K562 (cell line): ENCODE measurements around the gene TUBB2A. TPM values are rescaled to one million over a fixed set of nuclear protein-coding genes. Genes with fewer than 3 reads are reported as not detected.
A peak's percentile ranks its signal among the peaks of the same experiment; 100 is the strongest.

ENCODE experiments used
- ATF1 ChIP-seq, 2 experiments: fragments of 450-650 bp in 1 of 2; IDR thresholded peaks; 2 replicates each; pipeline ENCODE4 v1.6.1; 2016; ENCODE audit warnings: missing compliant biosample characterization in 1 of 2, missing genetic modification characterization in 1 of 2
- CBFA2T2 ChIP-seq: fragments of 450-650 bp; conservative IDR thresholded peaks from 2 replicates; pipeline ENCODE4 v1.6.1; 2017; ENCODE audit warnings: mild to moderate bottlenecking
- CBFA2T3 ChIP-seq: fragments of 450-650 bp; IDR thresholded peaks from 2 replicates; pipeline ENCODE4 v1.6.1; 2017
- CBX3 ChIP-seq, 2 experiments: IDR thresholded peaks; 1 replicate in 1 of 2; 2 replicates in 1 of 2; pipeline ENCODE4 v1.6.1; 2012; ENCODE audit warnings: inconsistent platforms in 2 of 2, low read length in 2 of 2, borderline replicate concordance in 1 of 2, control low read depth in 1 of 2
- CEBPG ChIP-seq, 3 experiments: fragments of 200-800 bp in 1 of 3; sonication (Bioruptor generic) in 1 of 3; sonication (generic) in 1 of 3; formaldehyde crosslinking in 1 of 3; IDR thresholded peaks in 2 of 3; conservative IDR thresholded peaks in 1 of 3; 2 replicates each; pipeline versions ENCODE4 v1.6.1 to v1.8.0; 2016 to 2022; ENCODE audit warnings: missing compliant biosample characterization in 2 of 3, missing genetic modification characterization in 2 of 3, mild to moderate bottlenecking in 1 of 3, missing genetic modification reagents in 1 of 3
- CREB1 ChIP-seq, 2 experiments: sonication (generic) in 1 of 2; formaldehyde crosslinking in 1 of 2; IDR thresholded peaks; 2 replicates each; pipeline versions ENCODE4 v1.6.1 to v1.8.0; 2012 to 2022; ENCODE audit warnings: inconsistent platforms in 1 of 2, mild to moderate bottlenecking in 1 of 2, missing genetic modification reagents in 1 of 2, moderate library complexity in 1 of 2
- CREM ChIP-seq: IDR thresholded peaks from 2 replicates; pipeline ENCODE4 v1.6.1; 2014; ENCODE audit warnings: antibody characterized with exemption, low read depth
- CTBP1 ChIP-seq: fragments of 450-650 bp; IDR thresholded peaks from 2 replicates; pipeline ENCODE4 v1.6.1; 2016; ENCODE audit warnings: borderline replicate concordance
- DPF2 ChIP-seq: fragments of 450-650 bp; IDR thresholded peaks from 2 replicates; pipeline ENCODE4 v1.6.1; 2016
- FOS ChIP-seq: IDR thresholded peaks from 3 replicates; pipeline ENCODE4 v1.6.1; 2011; ENCODE audit not compliant: insufficient read length; ENCODE audit errors: extremely low read depth
- FOSL1 ChIP-seq: fragments of 200-800 bp; sonication (Bioruptor generic); conservative IDR thresholded peaks from 2 replicates; pipeline ENCODE4 v1.6.1; 2016; ENCODE audit warnings: missing genetic modification characterization, missing compliant biosample characterization
- HDAC1 ChIP-seq, 2 experiments: fragments of 450-650 bp; IDR thresholded peaks; 2 replicates each; pipeline ENCODE4 v1.6.1; 2016 to 2017; ENCODE audit warnings: inconsistent platforms in 1 of 2, mild to moderate bottlenecking in 1 of 2, moderate library complexity in 1 of 2
- KHSRP ChIP-seq: fragments of 450-650 bp; IDR thresholded peaks from 2 replicates; pipeline ENCODE4 v1.6.1; 2017
- MCM7 ChIP-seq, 2 experiments: fragments of 450-650 bp; IDR thresholded peaks; 2 replicates each; pipeline ENCODE4 v1.6.1; 2016 to 2018
- MTF1 ChIP-seq: fragments of 250-450 bp; sonication (Bioruptor Pico); IDR thresholded peaks from 2 replicates; pipeline ENCODE4 v1.9.0; 2021; ENCODE audit warnings: moderate library complexity, mild to moderate bottlenecking, inconsistent platforms, borderline replicate concordance
- NRF1 ChIP-seq, 2 experiments: fragments of 450-650 bp; IDR thresholded peaks in 1 of 2; conservative IDR thresholded peaks in 1 of 2; 2 replicates each; pipeline ENCODE4 v1.6.1; 2014; ENCODE audit warnings: mild to moderate bottlenecking in 2 of 2
- POLR2B ChIP-seq: fragments of 450-650 bp; IDR thresholded peaks from 2 replicates; pipeline ENCODE4 v1.6.1; 2018; ENCODE audit warnings: low read depth; ENCODE audit not compliant: partially characterized antibody
- RAD21 ChIP-seq, 2 experiments: fragments of 250-450 bp in 1 of 2; fragments of 450-650 bp in 1 of 2; sonication (Bioruptor Pico) in 1 of 2; formaldehyde crosslinking in 1 of 2; IDR thresholded peaks in 1 of 2; conservative IDR thresholded peaks in 1 of 2; 2 replicates each; pipeline versions ENCODE4 v1.4.0 to v1.8.0; 2020 to 2022; ENCODE audit warnings: mild to moderate bottlenecking in 2 of 2, moderate library complexity in 1 of 2
- RCOR1 ChIP-seq, 2 experiments: IDR thresholded peaks; 2 replicates each; pipeline ENCODE4 v1.6.1; 2012; ENCODE audit warnings: low read depth in 2 of 2, low read length in 2 of 2, borderline replicate concordance in 1 of 2, improper control_type of control experiment in 1 of 2
- SMC3 ChIP-seq: conservative IDR thresholded peaks from 2 replicates; pipeline ENCODE4 v1.6.1; 2011; ENCODE audit warnings: low read depth, low read length, improper control_type of control experiment; ENCODE audit not compliant: insufficient read depth
- TARDBP ChIP-seq: fragments of 450-650 bp; IDR thresholded peaks from 2 replicates; pipeline ENCODE4 v1.6.1; 2016
- TRIM24 ChIP-seq, 2 experiments: fragments of 450-650 bp; IDR thresholded peaks; 2 replicates each; pipeline ENCODE4 v1.6.1; 2016
- ZEB2 ChIP-seq: fragments of 450-650 bp; IDR thresholded peaks from 2 replicates; pipeline ENCODE4 v1.6.1; 2016
- polyA plus RNA-seq, 8 experiments: library from polyadenylated mRNA; depleted of rRNA in 4 of 8; stranded (reverse) in 5 of 8; unstranded in 3 of 8; fragments of >200 nt; fragmentation: Nextera tagmentation in 2 of 8; fragmentation: Illumina TruSeq in 1 of 8; extraction: Ambion mirVana in 2 of 8; extraction: Trizol in 1 of 8; gene quantifications; 2 replicates each; pipeline versions ENCODE4 v1.2.1 to v1.2.3, GENCODE V29; 2011 to 2014; ENCODE audit warnings: inconsistent platforms in 1 of 8, missing spikeins in 1 of 8
- total RNA-seq, 7 experiments: library from RNA; depleted of rRNA in 6 of 7; stranded (reverse); fragments of >200 nt in 6 of 7; fragmentation: Illumina TruSeq in 2 of 7; extraction: Trizol in 2 of 7; gene quantifications; 2 replicates each; pipeline versions ENCODE4 v1.2.1 to v1.2.3, GENCODE V29; 2011 to 2021; ENCODE audit warnings: low replicate concordance in 1 of 7
- TF ChIP-seq, protein P1 (sequence below): fragments of 450-650 bp; IDR thresholded peaks from 2 replicates; pipeline ENCODE4 v1.6.1; 2016
- TF ChIP-seq, protein P2 (sequence below), 2 experiments: fragments of 450-650 bp in 1 of 2; sonication (generic) in 1 of 2; formaldehyde crosslinking in 1 of 2; IDR thresholded peaks in 1 of 2; conservative IDR thresholded peaks in 1 of 2; 2 replicates each; pipeline versions ENCODE4 v1.6.1 to v1.8.1; 2016 to 2023; ENCODE audit warnings: mild to moderate bottlenecking in 2 of 2, moderate library complexity in 2 of 2, inconsistent platforms in 1 of 2, missing genetic modification reagents in 1 of 2

Gene TUBB2A
- total and polyA plus RNA-seq, 9 of the 15 experiments (the other 6 are each of a cell fraction or from before 2014, with no cell fraction given), result 3.6 to 92.1 (median 45.6) TPM

DNA sequence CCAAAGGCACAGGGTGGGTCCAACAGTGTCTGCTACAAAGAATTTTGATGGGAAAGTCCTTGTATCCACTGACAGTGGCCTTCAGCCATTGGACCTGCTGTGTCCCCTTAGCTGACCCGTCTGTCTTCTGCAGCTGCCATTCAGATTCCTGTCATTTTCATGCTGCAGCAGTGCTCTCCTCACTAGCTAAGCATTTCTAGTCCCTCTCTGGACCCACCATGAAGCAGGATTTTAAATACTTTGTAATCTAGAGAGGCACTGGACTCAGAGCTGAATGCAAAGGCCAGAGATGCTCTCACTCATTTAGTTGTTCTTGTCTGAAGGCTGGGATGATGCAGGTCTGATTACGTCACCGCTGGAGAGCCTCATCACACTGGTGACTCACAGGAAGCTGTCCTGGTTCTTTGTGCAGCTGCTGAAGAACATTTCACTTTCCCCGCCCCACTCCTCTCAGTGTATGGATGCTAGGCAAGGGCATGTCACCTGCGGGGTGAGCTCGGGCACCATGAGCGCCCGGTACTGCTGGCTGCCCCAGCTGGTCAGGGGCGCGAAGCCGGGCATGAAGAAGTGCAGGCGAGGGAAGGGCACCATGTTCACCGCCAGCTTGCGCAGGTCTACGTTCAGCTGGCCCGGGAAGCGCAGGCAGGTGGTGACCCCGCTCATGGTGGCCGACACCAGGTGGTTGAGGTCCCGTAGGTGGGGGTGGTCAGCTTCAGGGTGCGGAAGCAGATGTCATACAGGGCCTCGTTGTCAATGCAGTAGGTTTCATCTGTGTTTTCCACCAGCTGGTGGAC lies 19.4 kb upstream of the TUBB2A start (continued):
- TF ChIP-seq FOSL1 (tag) (peak; percentile 96), ATF1 (CRISPR knock-in tag; IDR thresholded peaks at IDR 0.05) (peak; percentile 65), ATF1 (tag; IDR thresholded peaks at IDR 0.05) (peak; percentile 97), KHSRP (peak; percentile 77), CBX3 (IDR thresholded peaks at IDR 0.05; ENCODE audit: borderline replicate concordance in 1 of 2, low read length in 2 of 2) (peak in 1 of 2 experiments; percentile 15; a peak in 1 of 3 replicates), TARDBP (peak; percentile 82; the same call in 1 of the 2 replicates), NRF1 (conservative IDR thresholded peaks at IDR 0.05 in 1 of 2, IDR thresholded peaks at IDR 0.05 in 1 of 2) (peak in 1 of 2 experiments; percentile 30; a peak in 2 of 4 replicates), MCM7 (IDR thresholded peaks at IDR 0.05) (no peak), RAD21 (CRISPR knock-in tag; conservative IDR thresholded peaks at IDR 0.05 in 1 of 2, IDR thresholded peaks at IDR 0.05 in 1 of 2) (no peak), CREM (peak; percentile 98), FOS (peak; percentile 50), CREB1 (IDR thresholded peaks at IDR 0.05) (peak; percentile 96), CREB1 (CRISPR knock-in tag; IDR thresholded peaks at IDR 0.05) (peak; percentile 95), CBFA2T2 (peak; percentile 49), MTF1 (no peak), DPF2 (peak; percentile 87), ZEB2 (0 out of 2 replicates have a peak, but pooled peaks have one; percentile 14), CBFA2T3 (peak; percentile 50), TRIM24 (IDR thresholded peaks at IDR 0.05) (peak; percentile 20 to 76; a peak in 2 of 4 replicates), CTBP1 (peak; percentile 94), HDAC1 (IDR thresholded peaks at IDR 0.05) (0 out of 4 replicates have a peak, but pooled peaks of 1 of the 2 experiments have one; percentile 23), POLR2B (no peak), SMC3 (no peak), RCOR1 (IDR thresholded peaks at IDR 0.05; ENCODE audit: borderline replicate concordance in 1 of 2, low read depth in 2 of 2, low read length in 2 of 2) (peak in 1 of 2 experiments; percentile 91; a peak in 1 of 4 replicates), CEBPG (CRISPR knock-in tag; IDR thresholded peaks at IDR 0.05) (peak; percentile 79), CEBPG (tag; conservative IDR thresholded peaks at IDR 0.05 in 1 of 2, IDR thresholded peaks at IDR 0.05 in 1 of 2) (peak; percentile 82 to 93)
- TF ChIP-seq, protein P1, sequence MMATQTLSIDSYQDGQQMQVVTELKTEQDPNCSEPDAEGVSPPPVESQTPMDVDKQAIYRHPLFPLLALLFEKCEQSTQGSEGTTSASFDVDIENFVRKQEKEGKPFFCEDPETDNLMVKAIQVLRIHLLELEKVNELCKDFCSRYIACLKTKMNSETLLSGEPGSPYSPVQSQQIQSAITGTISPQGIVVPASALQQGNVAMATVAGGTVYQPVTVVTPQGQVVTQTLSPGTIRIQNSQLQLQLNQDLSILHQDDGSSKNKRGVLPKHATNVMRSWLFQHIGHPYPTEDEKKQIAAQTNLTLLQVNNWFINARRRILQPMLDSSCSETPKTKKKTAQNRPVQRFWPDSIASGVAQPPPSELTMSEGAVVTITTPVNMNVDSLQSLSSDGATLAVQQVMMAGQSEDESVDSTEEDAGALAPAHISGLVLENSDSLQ, result peak; percentile 33; the same call in 1 of the 2 replicates
- TF ChIP-seq, protein P2, sequence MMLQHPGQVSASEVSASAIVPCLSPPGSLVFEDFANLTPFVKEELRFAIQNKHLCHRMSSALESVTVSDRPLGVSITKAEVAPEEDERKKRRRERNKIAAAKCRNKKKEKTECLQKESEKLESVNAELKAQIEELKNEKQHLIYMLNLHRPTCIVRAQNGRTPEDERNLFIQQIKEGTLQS (IDR thresholded peaks at IDR 0.05), result peak; percentile 100
- TF ChIP-seq, protein P2 (CRISPR knock-in tag; conservative IDR thresholded peaks at IDR 0.05), result peak; percentile 96
